Naive thymus-derived CD4-positive, alpha-beta T cell (primary cell): Measurements from ENCODE around the gene PGGHG. TPM values are rescaled to one million over a fixed set of nuclear protein-coding genes. Genes with fewer than 3 reads are reported as not detected.

Experiments
- ATAC-seq: fragments of 150-1000 bp; cut with Tn5 transposase; 2 replicates; pipeline ENCODE4 v1.10.0; 2021; ENCODE audit warnings: mild to moderate bottlenecking, moderate library complexity
- CTCF ChIA-PET: fragments of 350-600 bp; sonication (Branson Sonifier 250); formaldehyde crosslinking; loops from one replicate; lab custom pipeline; 2021; ENCODE audit warnings: antibody characterized with exemption; lab: Charles Lee
- POLR2A ChIA-PET: fragments of 350-600 bp; sonication (Branson Sonifier 250); formaldehyde crosslinking; loops from one replicate; lab custom pipeline; 2021; ENCODE audit warnings: antibody characterized with exemption, inconsistent platforms; lab: Charles Lee
- DNase-seq, 9 donors: peaks; one replicate each; pipeline versions ENCODE4 v3.0.0 to v3.0.0-alpha.2; 2020 to 2022; ENCODE audit warnings: mixed read lengths in 1 of 9
- H3K27ac ChIP-seq: one replicate; pipeline ENCODE4 v1.7.0; 2013; ENCODE audit warnings: mild to moderate bottlenecking, low read depth, low read length, moderate library complexity
- H3K27me3 ChIP-seq, 2 donors: one replicate each; pipeline ENCODE4 v1.7.0; 2013; ENCODE audit warnings: low read length in 2 of 2, mild to moderate bottlenecking in 2 of 2, moderate library complexity in 2 of 2; ENCODE audit not compliant: control insufficient read depth in 2 of 2, insufficient read depth in 2 of 2
- H3K36me3 ChIP-seq, 3 experiments: 1 replicate in 2 of 3; 2 replicates in 1 of 3; pipeline ENCODE4 v1.7.0; 2013; ENCODE audit warnings: low read length in 3 of 3, mild to moderate bottlenecking in 3 of 3, moderate library complexity in 1 of 3; ENCODE audit not compliant: insufficient read depth in 3 of 3, control insufficient read depth in 2 of 3
- H3K4me1 ChIP-seq, 2 donors: one replicate each; pipeline ENCODE4 v1.7.0; 2013; ENCODE audit warnings: low read length in 2 of 2, mild to moderate bottlenecking in 2 of 2, moderate library complexity in 1 of 2; ENCODE audit not compliant: control insufficient read depth in 2 of 2, insufficient read depth in 2 of 2
- H3K4me3 ChIP-seq: 2 replicates; pipeline ENCODE4 v1.7.0; 2013; ENCODE audit warnings: mild to moderate bottlenecking, low read length
- H3K9me3 ChIP-seq, 3 experiments: 1 replicate in 2 of 3; 2 replicates in 1 of 3; pipeline ENCODE4 v1.7.0; 2013; ENCODE audit warnings: low read length in 3 of 3; ENCODE audit not compliant: control insufficient read depth in 2 of 3
- H3K27ac Mint-ChIP-seq, 9 donors: one replicate each; pipeline ENCODE4 v1.8.0; 2020 to 2022; ENCODE audit warnings: mixed read lengths in 9 of 9, mild to moderate bottlenecking in 8 of 9, moderate library complexity in 5 of 9, inconsistent platforms in 2 of 9
- H3K27me3 Mint-ChIP-seq, 5 donors: one replicate each; pipeline ENCODE4 v1.8.0; 2021 to 2022; ENCODE audit warnings: mixed read lengths in 5 of 5, mild to moderate bottlenecking in 1 of 5
- H3K36me3 Mint-ChIP-seq, 5 donors: one replicate each; pipeline ENCODE4 v1.8.0; 2020 to 2022; ENCODE audit warnings: mixed read lengths in 5 of 5, mild to moderate bottlenecking in 3 of 5, inconsistent platforms in 1 of 5
- H3K4me1 Mint-ChIP-seq, 7 donors: one replicate each; pipeline ENCODE4 v1.8.0; 2020 to 2022; ENCODE audit warnings: mixed read lengths in 7 of 7, mild to moderate bottlenecking in 3 of 7, inconsistent platforms in 1 of 7
- H3K4me3 Mint-ChIP-seq, 10 donors: one replicate each; pipeline ENCODE4 v1.8.0; 2020 to 2022; ENCODE audit warnings: mild to moderate bottlenecking in 10 of 10, mixed read lengths in 10 of 10, moderate library complexity in 6 of 10, inconsistent platforms in 2 of 10
- H3K9me3 Mint-ChIP-seq, 11 donors: one replicate each; pipeline ENCODE4 v1.8.0; 2020 to 2022; ENCODE audit warnings: mixed read lengths in 11 of 11, mild to moderate bottlenecking in 4 of 11, inconsistent platforms in 1 of 11, moderate library complexity in 1 of 11
- intact Hi-C, 2 donors: fragments of 100-400 bp; cut with micrococcal nuclease; formaldehyde crosslinking; loops; one replicate each; pipeline ENCODE4 v1.15.1; 2023
- polyA plus RNA-seq, 2 donors: library from polyadenylated mRNA; unstranded; fragments of 300-500 nt; fragmentation: Illumina TruSeq; gene quantifications; one replicate each; pipeline ENCODE4 v1.2.3, GENCODE V29; 2021
- total RNA-seq, 6 experiments: library from RNA in 5 of 6; stranded (reverse) in 5 of 6; gene quantifications; 1 replicate in 5 of 6; 2 replicates in 1 of 6; pipeline ENCODE4 v1.2.3 and lab custom pipeline; 2021 to 2026

PGGHG gene
- total and polyA plus RNA-seq, 7 experiments from 2014 or later, result 5.1 to 656 (median 340) TPM

- POLR2A ChIA-PET, result interaction anchor here (1.2 to 1.3 kb wide), 2 partner anchors 12 to 18 kb away, joined by 3 read pairs; no protein-coding TSS in a partner anchor
- no peak overlapping the region for H3K27ac ChIP-seq
- Mint-ChIP-seq H3K27ac (peak overlapping the region in 2 of 9 donors; percentile 14 to 17), H3K4me1 (peaks cover 33 to 79% (median 52%) of the 10 kb centered on the region in 7 donors), H3K27me3 (no peaks in the 10 kb centered on the region), H3K9me3 (no peaks in the 10 kb centered on the region), H3K4me3 (no peak overlapping the region), H3K36me3 (peaks cover 0 to 5% (median 0%) of the 10 kb centered on the region in 5 donors)
- no peak overlapping the region for H3K4me3 ChIP-seq
- H3K4me1 ChIP-seq, result peaks cover 20 to 40% of the 10 kb centered on the region in 2 donors
- no peak for ATAC-seq
- no peak for DNase-seq
- CTCF ChIA-PET, result no interaction called here
- no peaks in the 10 kb centered on the region for H3K27me3 ChIP-seq
- no peaks in the 10 kb centered on the region for H3K9me3 ChIP-seq
- no peaks in the 10 kb centered on the region for H3K36me3 ChIP-seq
- intact Hi-C loops, result no loop called here
Observed at GRCh38 chr11:334264-334994, 45.5 kb downstream of the PGGHG start.

DNA sequence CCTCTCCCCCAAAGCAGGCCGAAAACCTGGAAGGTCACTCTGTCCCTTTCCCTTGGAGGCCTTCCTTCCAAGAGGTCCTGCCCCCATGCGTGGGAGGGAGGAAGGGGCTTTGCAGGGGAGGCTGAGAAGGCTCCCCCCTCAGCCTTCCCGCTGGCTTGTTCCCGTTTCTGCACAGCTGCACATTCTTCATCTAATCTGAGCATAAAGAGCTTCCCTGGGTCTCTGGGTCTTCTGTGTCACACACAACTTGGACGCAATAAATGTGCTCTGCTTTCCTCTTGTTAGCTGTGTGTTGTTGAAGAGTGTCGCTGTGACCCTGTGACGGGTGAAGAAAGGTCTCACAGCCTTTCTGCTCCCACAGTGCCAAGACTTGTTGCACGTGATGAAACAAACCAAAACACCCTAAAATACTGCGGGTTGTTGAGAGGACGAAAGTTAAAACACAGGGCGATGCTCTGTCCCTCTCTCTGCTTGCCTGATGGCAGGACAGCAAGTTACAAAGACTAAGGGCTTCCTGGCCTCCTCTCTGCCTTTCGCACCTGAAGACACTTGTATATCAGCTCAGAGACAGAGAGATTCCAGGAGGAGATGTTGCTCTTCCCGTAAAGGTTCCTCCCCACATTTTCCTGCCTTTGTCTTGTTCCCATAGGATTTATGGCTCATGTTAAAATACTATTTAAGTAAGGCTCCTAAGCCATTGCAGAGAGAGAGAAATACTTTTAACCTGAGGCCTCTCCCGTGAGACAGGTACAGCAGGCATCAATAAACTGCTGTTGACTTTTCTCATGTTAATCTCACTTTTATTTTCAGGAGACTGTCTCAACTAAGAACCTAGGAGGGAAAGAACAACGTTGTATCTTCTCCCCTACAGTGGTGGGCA, 47.1 kb downstream of the PGGHG start:
- H3K27ac Mint-ChIP-seq, result peak overlapping the region in 8 of 9 donors; percentile 62 to 90 (median 80)
- peaks cover 9 to 25% of the 10 kb centered on the region in 2 donors for H3K4me1 ChIP-seq
- no peak overlapping the region for H3K4me3 ChIP-seq
- ChIA-PET POLR2A (interaction anchor here (1.0 to 1.6 kb wide), 4 partner anchors 8 to 19 kb away, joined by 3 to 6 read pairs (median 3); no protein-coding TSS in a partner anchor), CTCF (interaction anchor here (0.8 to 1.2 kb wide), 2 partner anchors 13 to 125 kb away, joined by 3 read pairs; no protein-coding TSS in a partner anchor)
- no peaks in the 10 kb centered on the region for H3K9me3 Mint-ChIP-seq
- H3K36me3 ChIP-seq, result no peaks in the 10 kb centered on the region
- peaks cover 0 to 5% (median 0%) of the 10 kb centered on the region in 5 donors for H3K36me3 Mint-ChIP-seq
- H3K27me3 Mint-ChIP-seq, result peaks cover 0 to 3% (median 0%) of the 10 kb centered on the region in 5 donors
- H3K9me3 ChIP-seq, result no peaks in the 10 kb centered on the region
- H3K4me1 Mint-ChIP-seq, result peaks cover 24 to 71% (median 44%) of the 10 kb centered on the region in 7 donors
- peak overlapping the region; percentile 27 for H3K27ac ChIP-seq
- H3K4me3 Mint-ChIP-seq, result peak overlapping the region in 8 of 10 donors; percentile 7 to 57 (median 32)
- no peak for ATAC-seq
- intact Hi-C loops, result loop anchor here in 1 of 2 donors (2.0 kb wide), 1 partner anchor 17 kb away; no protein-coding TSS in a partner anchor
- DNase-seq, result no peak
- H3K27me3 ChIP-seq, result no peaks in the 10 kb centered on the region

DNA sequence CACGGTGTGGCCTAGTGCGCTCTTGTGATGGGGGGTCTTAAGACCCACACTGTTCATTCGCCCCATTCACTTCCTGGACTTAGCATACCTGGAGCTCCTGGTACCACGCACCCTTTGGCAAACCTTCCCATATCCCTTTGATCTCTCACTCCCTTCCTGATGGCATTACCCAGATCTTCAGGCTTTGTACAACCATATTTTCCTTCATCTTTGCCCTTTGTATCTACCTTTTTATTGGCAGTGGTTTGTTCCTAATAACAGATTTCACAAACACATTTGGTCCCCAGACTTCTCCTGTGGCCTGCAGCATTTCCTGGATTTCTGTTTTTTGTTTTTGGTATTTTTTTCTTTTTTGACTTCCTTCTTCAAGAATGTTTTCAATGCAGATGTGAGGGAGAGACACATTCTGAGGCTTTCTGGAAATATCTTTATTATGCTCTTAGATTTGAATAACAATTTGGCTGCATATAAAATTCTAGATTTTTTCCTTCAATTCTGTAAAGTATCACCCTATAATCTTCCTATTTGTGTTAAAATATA, 47.8 kb downstream of the PGGHG start:
- ATAC-seq, result no peak
- Histone ChIP-seq H3K27ac (peak overlapping the region; percentile 27), H3K9me3 (no peaks in the 10 kb centered on the region), H3K27me3 (no peaks in the 10 kb centered on the region), H3K36me3 (no peaks in the 10 kb centered on the region), H3K4me3 (no peak overlapping the region), H3K4me1 (peaks cover 2 to 18% of the 10 kb centered on the region in 2 donors)
- H3K27me3 Mint-ChIP-seq, result peaks cover 0 to 9% (median 0%) of the 10 kb centered on the region in 5 donors
- H3K4me3 Mint-ChIP-seq, result peak overlapping the region in 8 of 10 donors; percentile 3 to 57 (median 36)
- DNase-seq, result no peak
- peaks cover 0 to 5% (median 0%) of the 10 kb centered on the region in 5 donors for H3K36me3 Mint-ChIP-seq
- H3K9me3 Mint-ChIP-seq, result no peaks in the 10 kb centered on the region
- peak overlapping the region in 8 of 9 donors; percentile 62 to 90 (median 80) for H3K27ac Mint-ChIP-seq
- H3K4me1 Mint-ChIP-seq, result peaks cover 22 to 71% (median 45%) of the 10 kb centered on the region in 7 donors
- ChIA-PET CTCF (interaction anchor here (0.8 to 1.2 kb wide), 2 partner anchors 12 to 126 kb away, joined by 3 read pairs; no protein-coding TSS in a partner anchor), POLR2A (interaction anchor here (0.9 to 1.6 kb wide), 6 partner anchors 9 to 20 kb away, joined by 3 to 6 read pairs (median 3); no protein-coding TSS in a partner anchor)
- intact Hi-C loops, result loop anchor here in 1 of 2 donors (2.0 kb wide), 1 partner anchor 16 kb away; no protein-coding TSS in a partner anchor

DNA sequence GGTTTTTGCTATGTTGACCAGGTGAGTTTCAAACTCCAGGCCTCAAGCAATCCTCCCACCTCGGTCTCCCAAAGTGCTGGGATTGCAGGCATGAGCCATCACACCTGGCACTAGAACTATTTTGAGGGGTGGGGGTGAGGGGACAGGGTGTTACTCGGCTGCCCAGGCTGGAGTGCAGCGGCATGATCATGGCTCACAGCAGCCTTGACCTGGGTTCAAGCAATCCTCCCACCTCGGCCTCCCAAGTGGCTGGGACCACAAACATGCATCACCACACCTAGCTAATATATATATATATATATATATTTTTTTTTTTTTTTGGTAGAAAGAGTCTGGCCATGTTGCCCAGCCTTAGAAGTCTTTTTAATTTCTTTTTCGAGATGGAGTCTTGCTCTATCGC, 48.8 kb downstream of the PGGHG start:
- Histone ChIP-seq H3K4me1 (peaks cover 0 to 16% of the 10 kb centered on the region in 2 donors), H3K27ac (no peak overlapping the region), H3K27me3 (no peaks in the 10 kb centered on the region), H3K36me3 (no peaks in the 10 kb centered on the region), H3K4me3 (no peak overlapping the region), H3K9me3 (no peaks in the 10 kb centered on the region)
- Mint-ChIP-seq H3K27ac (peak overlapping the region in 1 of 9 donors; percentile 84), H3K4me3 (peak overlapping the region in 2 of 10 donors; percentile 52 to 57), H3K4me1 (peaks cover 23 to 68% (median 48%) of the 10 kb centered on the region in 7 donors), H3K27me3 (peaks cover 0 to 10% (median 0%) of the 10 kb centered on the region in 5 donors), H3K36me3 (peaks cover 0 to 5% (median 0%) of the 10 kb centered on the region in 5 donors), H3K9me3 (no peaks in the 10 kb centered on the region)
- intact Hi-C loops, result loop anchor here in 1 of 2 donors (2.0 kb wide), 1 partner anchor 15 kb away; no protein-coding TSS in a partner anchor
- CTCF ChIA-PET, result interaction anchor here (1.2 kb wide), 1 partner anchor 11 kb away, joined by 3 read pairs; no protein-coding TSS in a partner anchor
- POLR2A ChIA-PET, result interaction anchor here (1.3 to 3.5 kb wide), 2 partner anchors 9 to 13 kb away, joined by 3 to 28 read pairs; no protein-coding TSS in a partner anchor
- no peak for DNase-seq
- ATAC-seq, result no peak

GRCh38 chr11:339963-340362, 51.0 kb downstream of the PGGHG start:
- peaks cover 0 to 10% (median 0%) of the 10 kb centered on the region in 5 donors for H3K27me3 Mint-ChIP-seq
- H3K9me3 Mint-ChIP-seq, result no peaks in the 10 kb centered on the region
- no peak overlapping the region for H3K4me3 Mint-ChIP-seq
- Histone ChIP-seq H3K36me3 (no peaks in the 10 kb centered on the region), H3K4me3 (no peak overlapping the region), H3K4me1 (peaks cover 0 to 16% of the 10 kb centered on the region in 2 donors), H3K27ac (no peak overlapping the region), H3K9me3 (no peaks in the 10 kb centered on the region), H3K27me3 (no peaks in the 10 kb centered on the region)
- peaks cover 0 to 2% (median 0%) of the 10 kb centered on the region in 5 donors for H3K36me3 Mint-ChIP-seq
- CTCF ChIA-PET, result interaction anchor here (0.7 to 1.1 kb wide), 3 partner anchors 11 to 89 kb away, joined by 3 to 4 read pairs (median 3); no protein-coding TSS in a partner anchor
- intact Hi-C loops, result no loop called here
- no peak for ATAC-seq
- no peak overlapping the region for H3K27ac Mint-ChIP-seq
- H3K4me1 Mint-ChIP-seq, result peaks cover 20 to 52% (median 36%) of the 10 kb centered on the region in 7 donors
- POLR2A ChIA-PET, result interaction anchor here (0.6 to 3.5 kb wide), 10 partner anchors 9 to 133 kb away, joined by 3 to 28 read pairs (median 4); partner anchors contain the start of gene BET1L
- no peak for DNase-seq
